Measurements from ENCODE around the gene GGT5. TPM values are rescaled to one million over a fixed set of nuclear protein-coding genes. Genes with fewer than 3 reads are reported as not detected.

The GGT5 gene
- total and polyA plus RNA-seq, 10 donors = 9.5 to 47.2 (median 30.8) TPM

DNA sequence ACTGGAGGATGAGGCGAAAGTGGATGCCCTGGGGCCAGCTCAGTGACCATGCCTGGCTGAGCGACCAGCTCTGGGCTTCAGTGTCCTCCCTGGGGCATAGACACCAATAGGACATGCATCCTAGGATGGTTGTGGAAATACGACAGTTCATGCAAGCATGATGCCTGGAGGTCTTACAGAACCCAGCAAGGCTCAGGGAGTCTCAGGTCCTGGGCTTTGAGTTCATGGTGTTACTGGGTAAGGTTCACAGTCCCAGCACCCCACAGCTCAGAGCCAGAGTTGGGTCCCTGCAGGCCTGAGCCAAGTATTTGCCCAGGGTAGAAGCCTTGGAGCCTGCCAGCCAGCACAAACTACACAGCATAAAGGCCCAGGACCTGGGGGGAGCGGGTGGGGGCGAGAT is 67.8 kb downstream of the GGT5 start:
- intact Hi-C loops (cut with DNase I; ENCODE audit: low total_unique reads) = no loop called here
- Histone ChIP-seq H3K27ac (peak overlapping the region in 2 of 8 donors; percentile 8 to 13), H3K9me3 (no peaks in the 10 kb centered on the region), H3K4me1 (peaks cover 0 to 21% (median 6%) of the 10 kb centered on the region in 6 donors), H3K36me3 (peaks cover 0 to 83% (median 65%) of the 10 kb centered on the region in 6 donors), H3K27me3 (replicated peaks in 1 of 7) (no peaks in the 10 kb centered on the region), H3K4me3 (no peak overlapping the region)
- TF ChIP-seq POLR2AphosphoS5 (IDR thresholded peaks at IDR 0.05) (no peak), POLR2A (IDR thresholded peaks at IDR 0.05) (no peak)
- TF ChIP-seq, protein P1, sequence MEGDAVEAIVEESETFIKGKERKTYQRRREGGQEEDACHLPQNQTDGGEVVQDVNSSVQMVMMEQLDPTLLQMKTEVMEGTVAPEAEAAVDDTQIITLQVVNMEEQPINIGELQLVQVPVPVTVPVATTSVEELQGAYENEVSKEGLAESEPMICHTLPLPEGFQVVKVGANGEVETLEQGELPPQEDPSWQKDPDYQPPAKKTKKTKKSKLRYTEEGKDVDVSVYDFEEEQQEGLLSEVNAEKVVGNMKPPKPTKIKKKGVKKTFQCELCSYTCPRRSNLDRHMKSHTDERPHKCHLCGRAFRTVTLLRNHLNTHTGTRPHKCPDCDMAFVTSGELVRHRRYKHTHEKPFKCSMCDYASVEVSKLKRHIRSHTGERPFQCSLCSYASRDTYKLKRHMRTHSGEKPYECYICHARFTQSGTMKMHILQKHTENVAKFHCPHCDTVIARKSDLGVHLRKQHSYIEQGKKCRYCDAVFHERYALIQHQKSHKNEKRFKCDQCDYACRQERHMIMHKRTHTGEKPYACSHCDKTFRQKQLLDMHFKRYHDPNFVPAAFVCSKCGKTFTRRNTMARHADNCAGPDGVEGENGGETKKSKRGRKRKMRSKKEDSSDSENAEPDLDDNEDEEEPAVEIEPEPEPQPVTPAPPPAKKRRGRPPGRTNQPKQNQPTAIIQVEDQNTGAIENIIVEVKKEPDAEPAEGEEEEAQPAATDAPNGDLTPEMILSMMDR (IDR thresholded peaks at IDR 0.05 in 8 of 11, conservative IDR thresholded peaks at IDR 0.05 in 3 of 11) = no peak
- 92 to 100% (median 96%) methylated on average over 3 to 5 of the region's 5 CpGs for WGBS, 5 donors
- DNase-seq = no peak

DNA sequence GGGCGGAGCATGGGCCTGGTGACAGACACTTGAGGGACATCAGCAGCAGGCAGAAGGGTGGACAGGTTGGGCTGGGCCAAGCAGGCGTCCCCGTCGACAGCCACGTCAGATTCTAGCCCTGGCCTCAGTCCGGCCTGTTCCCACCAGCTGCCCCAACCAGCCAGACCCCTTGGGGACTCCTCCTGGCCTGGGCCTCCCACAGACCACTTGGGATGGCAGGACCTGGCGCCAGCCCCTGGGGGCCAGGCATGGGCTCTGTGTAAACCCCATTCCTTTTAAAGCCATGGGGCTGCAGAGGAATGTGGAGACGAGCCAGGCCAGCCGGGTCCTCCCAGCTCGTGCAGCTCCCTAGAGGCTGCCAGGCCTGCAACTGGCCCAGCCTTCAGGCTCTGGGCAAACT is 68.3 kb downstream of the GGT5 start:
- Histone ChIP-seq H3K27me3 (replicated peaks in 1 of 7) (no peaks in the 10 kb centered on the region), H3K9me3 (no peaks in the 10 kb centered on the region), H3K36me3 (peaks cover 0 to 87% (median 69%) of the 10 kb centered on the region in 6 donors), H3K4me3 (no peak overlapping the region), H3K27ac (peak overlapping the region in 3 of 8 donors; percentile 2 to 13 (median 8)), H3K4me1 (peaks cover 0 to 18% (median 6%) of the 10 kb centered on the region in 6 donors)
- TF ChIP-seq POLR2AphosphoS5 (IDR thresholded peaks at IDR 0.05) (peak in 1 of 3 donors; percentile 19), POLR2A (IDR thresholded peaks at IDR 0.05) (no peak)
- TF ChIP-seq, protein P1 (IDR thresholded peaks at IDR 0.05 in 8 of 11, conservative IDR thresholded peaks at IDR 0.05 in 3 of 11) = no peak
- DNase-seq = no peak
- intact Hi-C loops (cut with DNase I; ENCODE audit: low total_unique reads) = no loop called here
- WGBS, 5 donors = 88 to 97% (median 90%) methylated on average over 8 to 10 of the region's 10 CpGs

DNA sequence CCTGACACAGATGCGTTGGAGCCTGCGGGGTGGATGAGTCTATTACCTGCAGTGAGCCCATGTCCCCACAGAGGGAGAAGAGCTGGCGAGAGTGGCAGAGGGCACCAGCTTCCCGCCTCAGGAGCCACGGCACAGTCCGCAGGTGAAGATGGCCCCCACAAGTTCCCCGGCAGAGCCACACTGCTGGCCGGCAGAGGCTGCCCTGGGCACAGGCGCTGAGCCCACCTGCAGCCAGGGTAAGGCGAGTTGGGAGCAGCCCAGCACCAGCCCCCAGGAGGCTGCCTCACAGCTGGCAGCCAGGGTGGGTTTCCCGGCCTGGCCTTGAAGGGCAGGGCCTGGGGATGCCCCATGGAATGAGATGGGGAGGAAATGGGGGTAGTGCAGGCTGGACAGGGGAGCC is 68.8 kb downstream of the GGT5 start:
- intact Hi-C loops (cut with DNase I; ENCODE audit: low total_unique reads) = no loop called here
- DNase-seq = no peak

DNA sequence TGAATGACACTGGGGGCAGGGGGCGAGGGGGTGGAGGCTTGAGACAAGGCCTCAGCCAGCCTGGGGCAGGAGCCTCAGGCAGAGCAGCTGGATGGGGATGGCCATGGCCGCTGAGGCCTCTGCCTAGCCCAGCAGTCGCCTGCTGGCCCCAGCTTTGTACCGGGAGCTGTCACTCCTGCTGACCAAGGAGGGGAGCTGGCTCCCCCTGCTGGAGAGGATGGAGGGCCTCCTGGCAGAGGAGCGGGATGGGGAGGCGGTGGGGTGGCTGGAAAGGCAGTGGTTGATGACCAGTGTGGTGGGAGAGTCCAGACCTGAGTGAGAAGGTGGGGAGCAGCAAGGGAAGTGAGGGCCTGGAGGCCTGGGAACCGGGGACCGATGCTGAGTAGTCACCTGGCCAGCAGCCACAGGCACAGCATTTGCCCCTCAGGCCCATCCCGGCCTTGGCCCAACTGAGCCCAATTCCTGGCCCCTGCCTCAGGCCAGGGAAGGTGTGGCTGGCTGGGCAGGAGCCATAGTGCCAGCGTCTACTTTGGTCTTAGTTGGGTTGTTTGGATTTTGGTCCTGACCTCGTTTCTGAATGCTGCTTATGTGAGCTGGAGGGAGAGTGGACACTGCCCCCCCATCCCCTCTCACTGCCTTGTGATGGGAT is 69.6 kb downstream of the GGT5 start:
- Histone ChIP-seq H3K4me1 (peaks cover 0 to 11% (median under 1%) of the 10 kb centered on the region in 6 donors), H3K27me3 (replicated peaks in 1 of 7) (no peaks in the 10 kb centered on the region), H3K9me3 (no peaks in the 10 kb centered on the region), H3K4me3 (no peak overlapping the region), H3K27ac (peak overlapping the region in 2 of 8 donors; percentile 24 to 58), H3K36me3 (peaks cover 0 to 100% (median 80%) of the 10 kb centered on the region in 6 donors)
- DNase-seq = peak; percentile 93
- intact Hi-C loops (cut with DNase I; ENCODE audit: low total_unique reads) = no loop called here
- peak; percentile 47 to 69 (median 61) for TF ChIP-seq POLR2AphosphoS5 (IDR thresholded peaks at IDR 0.05)
- no peak for TF ChIP-seq POLR2A (IDR thresholded peaks at IDR 0.05)
- TF ChIP-seq, protein P1 (IDR thresholded peaks at IDR 0.05 in 8 of 11, conservative IDR thresholded peaks at IDR 0.05 in 3 of 11) = peak; percentile 69 to 92 (median 84)
- WGBS, 5 donors = 44 to 73% (median 67%) methylated on average over 10 to 11 of the region's 11 CpGs

More for the DNA sequence above, 68.8 kb downstream of the GGT5 start:
- H3K4me3 ChIP-seq = no peak overlapping the region
- peak overlapping the region in 2 of 8 donors; percentile 2 to 24 for H3K27ac ChIP-seq
- no peaks in the 10 kb centered on the region for H3K9me3 ChIP-seq
- TF ChIP-seq, protein P1 (IDR thresholded peaks at IDR 0.05 in 8 of 11, conservative IDR thresholded peaks at IDR 0.05 in 3 of 11) = no peak
- TF ChIP-seq POLR2A (IDR thresholded peaks at IDR 0.05) (no peak), POLR2AphosphoS5 (IDR thresholded peaks at IDR 0.05) (no peak)
- 90 to 96% (median 92%) methylated on average over 3 to 11 of the region's 11 CpGs for WGBS, 5 donors
- peaks cover 0 to 93% (median 75%) of the 10 kb centered on the region in 6 donors for H3K36me3 ChIP-seq
- H3K4me1 ChIP-seq = peaks cover 0 to 13% (median 4%) of the 10 kb centered on the region in 6 donors
- no peaks in the 10 kb centered on the region for H3K27me3 ChIP-seq (replicated peaks in 1 of 7)

All from spleen (tissue), 11 donors.